ENCODE results near the gene BEGAIN. TPM values are rescaled to one million over a fixed set of nuclear protein-coding genes. Genes with fewer than 3 reads are reported as not detected.

The BEGAIN gene
- total and polyA plus RNA-seq, 2 of the 8 experiments (the other 6 are each of a cell fraction or from before 2014, with no cell fraction given) = 2.9 to 3.0 TPM

GRCh38 chr14:100605230-100605629 lies 18.0 kb upstream of the BEGAIN start (continued):
- TF ChIP-seq CTCF (IDR thresholded peaks at IDR 0.05; ENCODE audit: control extremely low read depth in 1 of 3, insufficient read depth in 1 of 3, low read depth in 1 of 3, low read length in 3 of 3) (no peak), ATF3 (IDR thresholded peaks at IDR 0.05; ENCODE audit: insufficient read depth, low read depth, low read length) (no peak), SP1 (IDR thresholded peaks at IDR 0.05; ENCODE audit: low read depth, low read length) (no peak), RFX5 (IDR thresholded peaks at IDR 0.05; ENCODE audit: borderline replicate concordance, low read depth, low read length) (no peak), KDM1A (IDR thresholded peaks at IDR 0.05; ENCODE audit: borderline replicate concordance, low read length) (no peak)

All from H1 (cell line).